K562 (cell line): ENCODE results near the gene TOM1L2. TPM values are rescaled to one million over a fixed set of nuclear protein-coding genes. Genes with fewer than 3 reads are reported as not detected.

Experiments used
- BCL6 ChIP-seq: fragments of 250-450 bp; sonication (Bioruptor Pico); IDR thresholded peaks from 2 replicates; pipeline ENCODE4 v1.4.0; 2020
- BCLAF1 ChIP-seq, 2 experiments: fragments of 450-650 bp in 1 of 2; IDR thresholded peaks; 2 replicates each; pipeline ENCODE4 v1.6.1; 2011 to 2017; ENCODE audit warnings: low read depth in 2 of 2, antibody characterized with exemption in 1 of 2, borderline replicate concordance in 1 of 2, low read length in 1 of 2, mild to moderate bottlenecking in 1 of 2, mixed read lengths in 1 of 2; ENCODE audit not compliant: control insufficient read depth in 1 of 2
- CEBPB ChIP-seq: fragments of 450-650 bp; IDR thresholded peaks from 2 replicates; pipeline ENCODE4 v1.6.1; 2016; ENCODE audit warnings: missing genetic modification characterization, missing compliant biosample characterization
- CHD7 ChIP-seq: fragments of 200-600 bp; sonication (generic); IDR thresholded peaks from one replicate; pipeline ENCODE4 v1.6.1; 2012; ENCODE audit warnings: mild to moderate bottlenecking, low read depth, low read length, inconsistent platforms
- IFI16 ChIP-seq: fragments of 250-450 bp; sonication (Bioruptor Pico); IDR thresholded peaks from 2 replicates; pipeline ENCODE4 v2.1.2; 2022; ENCODE audit warnings: mild to moderate bottlenecking, inconsistent platforms
- MXI1 ChIP-seq: IDR thresholded peaks from 2 replicates; pipeline ENCODE4 v1.6.1; 2011; ENCODE audit warnings: low read depth, mild to moderate bottlenecking, improper control_type of control experiment, low read length
- RAD21 ChIP-seq, 2 experiments: fragments of 250-450 bp in 1 of 2; fragments of 450-650 bp in 1 of 2; sonication (Bioruptor Pico) in 1 of 2; formaldehyde crosslinking in 1 of 2; IDR thresholded peaks in 1 of 2; conservative IDR thresholded peaks in 1 of 2; 2 replicates each; pipeline versions ENCODE4 v1.4.0 to v1.8.0; 2020 to 2022; ENCODE audit warnings: mild to moderate bottlenecking in 2 of 2, moderate library complexity in 1 of 2
- TAL1 ChIP-seq: fragments of 450-650 bp; IDR thresholded peaks from 2 replicates; pipeline ENCODE4 v1.6.1; 2016; ENCODE audit warnings: mild to moderate bottlenecking
- TEAD1 ChIP-seq, 2 experiments: fragments of 450-650 bp in 1 of 2; sonication (generic) in 1 of 2; formaldehyde crosslinking; IDR thresholded peaks; 2 replicates each; pipeline versions ENCODE4 v1.4.0 to v1.8.0; 2020 to 2022; ENCODE audit warnings: mild to moderate bottlenecking in 2 of 2, missing genetic modification reagents in 1 of 2
- polyA plus RNA-seq, 8 experiments: library from polyadenylated mRNA; depleted of rRNA in 4 of 8; stranded (reverse) in 5 of 8; unstranded in 3 of 8; fragments of >200 nt; fragmentation: Nextera tagmentation in 2 of 8; fragmentation: Illumina TruSeq in 1 of 8; extraction: Ambion mirVana in 2 of 8; extraction: Trizol in 1 of 8; gene quantifications; 2 replicates each; pipeline versions ENCODE4 v1.2.1 to v1.2.3, GENCODE V29; 2011 to 2014; ENCODE audit warnings: inconsistent platforms in 1 of 8, missing spikeins in 1 of 8
- total RNA-seq, 7 experiments: library from RNA; depleted of rRNA in 6 of 7; stranded (reverse); fragments of >200 nt in 6 of 7; fragmentation: Illumina TruSeq in 2 of 7; extraction: Trizol in 2 of 7; gene quantifications; 2 replicates each; pipeline versions ENCODE4 v1.2.1 to v1.2.3, GENCODE V29; 2011 to 2021; ENCODE audit warnings: low replicate concordance in 1 of 7

TOM1L2 gene
- total and polyA plus RNA-seq, 9 of the 15 experiments (the other 6 are each of a cell fraction or from before 2014, with no cell fraction given) = 0.07 to 6.0 (median 2.5) TPM

- no peak for TF ChIP-seq CHD7
- TF ChIP-seq BCL6 (CRISPR knock-in tag) = no peak
- peak; percentile 89 for TF ChIP-seq CEBPB
- peak; percentile 88 for TF ChIP-seq MXI1
- TF ChIP-seq TEAD1 (CRISPR knock-in tag; IDR thresholded peaks at IDR 0.05) = peak; percentile 26 to 27; a peak in 1 of 4 replicates
- no peak for TF ChIP-seq BCLAF1 (IDR thresholded peaks at IDR 0.05; ENCODE audit: borderline replicate concordance in 1 of 2, control insufficient read depth in 1 of 2, low read depth in 2 of 2, low read length in 1 of 2)
- TF ChIP-seq RAD21 (CRISPR knock-in tag; conservative IDR thresholded peaks at IDR 0.05 in 1 of 2, IDR thresholded peaks at IDR 0.05 in 1 of 2) = no peak
- no peak for TF ChIP-seq TAL1
- no peak for TF ChIP-seq IFI16 (CRISPR knock-in tag)
Observed at GRCh38 chr17:17972126-17972951, at the start of gene TOM1L2, which contains the start of gene DRC3 (continued).
